ENCODE data around the gene MORN4.
"Not testable (repeated sequence)": the region's sequence is repeated elsewhere in the genome, so short reads cannot be mapped to it uniquely, and the experiment has no call there.

MORN4 gene

DNA sequence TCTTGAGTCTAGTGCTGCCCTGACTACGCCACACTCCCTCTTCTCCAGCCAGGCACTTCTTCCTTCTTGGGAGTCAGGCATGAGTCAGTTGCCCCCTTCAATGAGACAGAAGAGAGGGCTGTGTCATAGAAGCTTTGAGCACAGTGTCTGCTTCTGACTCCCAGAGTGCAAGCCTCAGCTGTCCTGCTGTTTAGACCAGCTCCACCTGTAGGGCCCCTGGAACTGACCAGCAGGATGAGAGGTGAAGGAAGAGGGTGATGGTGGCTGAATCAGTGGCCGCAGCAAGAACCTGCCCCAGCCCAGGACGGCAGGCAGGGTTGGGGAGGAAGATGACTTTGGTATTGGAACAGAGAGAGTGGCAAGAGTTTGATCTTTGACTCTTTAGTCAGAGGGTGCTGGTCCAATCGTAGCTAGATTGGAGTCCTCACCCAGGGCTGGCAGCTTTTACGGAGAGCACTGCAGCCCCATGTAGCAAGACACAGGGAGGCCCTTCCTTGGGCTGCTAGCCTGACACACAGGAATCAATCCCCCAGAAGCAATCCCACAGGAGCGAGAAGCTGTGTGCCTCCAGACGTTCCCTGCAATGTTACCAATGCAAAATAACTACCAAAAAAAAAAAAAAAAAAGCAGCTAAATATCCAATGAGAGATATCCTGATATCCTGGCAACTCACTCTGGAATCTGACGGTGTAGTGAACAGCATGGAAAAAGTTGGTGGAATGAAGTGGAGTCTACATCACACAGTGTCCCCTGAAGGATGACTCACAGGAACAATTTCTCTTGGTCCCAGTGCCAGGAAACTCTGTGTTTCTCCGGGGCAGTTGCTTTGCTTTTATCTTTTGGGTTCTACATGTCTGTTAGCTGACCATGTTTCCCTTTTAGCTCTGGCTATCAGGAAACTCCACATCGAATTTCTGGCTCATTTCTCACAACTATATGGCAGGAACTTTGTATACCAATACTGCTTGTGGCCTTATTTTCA lies 36.9 kb downstream of the MORN4 start:
- DNase-seq, result no peak

- no peak for DNase-seq
Observed at GRCh38 chr10:97593421-97593820, 39.9 kb downstream of the MORN4 start.

GRCh38 chr10:97590748-97591495 lies 42.4 kb downstream of the MORN4 start:
- no peak for DNase-seq

GRCh38 chr10:97590082-97590747 lies 43.1 kb downstream of the MORN4 start:
- DNase-seq, result peak; percentile 12

- no peak for DNase-seq
Observed at GRCh38 chr10:97589479-97589878, 43.8 kb downstream of the MORN4 start, which contains the start of gene C10orf62. C10orf62 (plus strand) TSS chr10:97589721; CDS start chr10:97589898, 177 bp downstream.

- no peak for DNase-seq
Observed at GRCh38 chr10:97587183-97587582, 46.1 kb downstream of the MORN4 start.

GRCh38 chr10:97585439-97585811 lies 47.9 kb downstream of the MORN4 start:
- no peak for DNase-seq

GRCh38 chr10:97584798-97585438 lies 48.4 kb downstream of the MORN4 start:
- no peak for DNase-seq

DNA sequence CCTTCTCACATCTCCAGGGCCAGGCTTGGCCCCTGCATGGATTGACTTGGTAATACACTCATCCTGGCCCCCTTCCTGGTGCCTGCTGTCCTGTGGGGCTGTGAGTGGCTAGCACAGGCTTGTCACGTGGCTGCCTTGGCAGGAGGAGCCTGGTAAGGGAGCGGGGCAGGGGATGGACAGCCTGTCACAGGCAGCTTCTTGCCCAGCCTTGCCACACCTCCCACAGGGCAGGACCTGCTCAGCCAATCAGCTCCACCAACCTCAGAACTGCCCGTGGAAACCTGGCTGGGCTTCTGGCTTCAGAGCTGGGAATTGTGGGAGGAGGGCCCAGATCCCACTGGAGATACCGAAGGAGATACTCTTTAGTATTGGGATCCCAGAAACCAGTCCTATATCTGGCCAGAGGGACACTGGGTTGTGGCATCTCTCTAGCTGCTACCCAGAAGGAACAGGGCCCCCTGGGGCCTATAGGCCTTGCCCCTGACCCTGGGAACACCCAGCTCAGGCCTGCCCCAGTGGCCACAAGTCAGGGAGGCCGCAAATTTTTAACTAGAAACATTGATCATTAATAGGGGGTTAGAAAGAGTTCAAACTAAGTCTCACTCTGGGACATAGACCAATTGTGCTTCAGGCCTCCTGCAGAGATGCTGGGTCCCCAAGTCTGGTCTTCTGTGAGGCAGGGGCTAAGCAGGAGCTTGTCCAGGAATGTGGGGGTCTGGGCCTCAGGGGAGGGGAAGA lies 49.1 kb downstream of the MORN4 start, which contains the start of gene HOGA1:
Gene HOGA1, plus strand, starts transcription at position 330 of the 738 bp plus-strand sequence. Its CDS starts 315 bp downstream, at position 645.
- no peak for DNase-seq

- DNase-seq, result no peak
Observed at GRCh38 chr10:97583476-97583875, 49.8 kb downstream of the MORN4 start.

DNA sequence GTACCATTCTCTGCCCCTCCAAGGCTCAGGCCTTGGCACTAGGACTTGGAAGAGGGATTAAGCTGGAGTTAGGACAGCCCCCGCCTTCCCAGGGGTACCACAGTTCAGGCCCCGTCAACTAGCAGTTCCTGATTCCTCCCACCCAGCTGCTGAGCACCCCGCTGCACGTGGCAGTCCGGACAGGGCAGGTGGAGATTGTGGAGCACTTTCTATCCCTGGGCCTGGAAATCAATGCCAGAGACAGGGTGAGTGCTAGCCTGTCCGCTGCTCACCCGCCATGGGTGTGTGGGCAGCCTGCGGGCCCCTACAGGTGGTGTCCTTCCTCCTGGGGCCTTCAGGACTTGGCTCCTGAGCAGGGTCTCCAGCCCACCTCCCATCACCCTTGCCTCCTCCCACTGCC lies 51.1 kb downstream of the MORN4 start:
- no peak for DNase-seq

DNA sequence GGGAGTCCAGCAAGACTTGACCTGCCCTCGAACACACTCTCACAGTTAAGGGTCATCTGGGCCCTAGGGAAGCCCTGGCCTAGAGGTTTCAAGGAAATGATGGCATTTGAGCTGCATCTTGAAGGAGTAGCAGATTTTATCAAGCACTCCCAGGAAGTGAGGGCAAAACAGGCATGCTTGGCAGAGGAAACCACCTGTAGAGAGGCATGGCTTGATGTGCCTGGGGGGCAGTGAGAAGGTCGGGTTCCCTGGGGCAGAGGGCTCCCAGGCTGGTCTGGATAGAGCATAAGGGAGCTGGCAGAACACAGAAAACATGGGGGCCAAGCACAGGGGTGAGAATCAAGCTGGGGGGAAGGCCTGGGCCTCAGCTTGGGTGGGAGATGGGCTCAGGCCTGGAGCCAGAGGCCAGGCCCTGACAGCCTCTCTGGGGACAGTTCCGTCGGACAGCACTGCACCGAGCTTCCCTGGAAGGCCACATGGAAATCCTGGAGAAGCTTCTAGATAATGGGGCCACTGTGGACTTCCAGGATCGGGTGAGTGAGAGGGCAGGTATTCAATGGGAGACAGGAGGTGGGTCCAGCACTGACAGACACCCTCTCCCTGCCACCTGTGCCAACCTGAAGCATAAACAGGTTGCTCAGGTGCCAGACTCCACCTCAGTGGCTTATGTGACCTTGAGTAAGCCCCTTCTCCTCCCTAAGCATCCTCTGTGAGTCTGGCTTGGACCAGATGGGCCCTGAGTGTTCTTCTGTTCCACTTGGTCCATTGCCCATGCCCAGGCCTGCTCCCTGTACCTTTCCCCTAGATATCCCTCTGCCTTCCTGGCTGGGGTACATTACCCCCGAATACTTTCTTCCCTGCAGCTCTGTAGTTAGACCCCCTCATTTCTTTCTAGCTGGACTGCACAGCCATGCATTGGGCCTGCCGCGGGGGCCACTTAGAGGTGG lies 52.6 kb downstream of the MORN4 start:
- no peak for DNase-seq

DNA sequence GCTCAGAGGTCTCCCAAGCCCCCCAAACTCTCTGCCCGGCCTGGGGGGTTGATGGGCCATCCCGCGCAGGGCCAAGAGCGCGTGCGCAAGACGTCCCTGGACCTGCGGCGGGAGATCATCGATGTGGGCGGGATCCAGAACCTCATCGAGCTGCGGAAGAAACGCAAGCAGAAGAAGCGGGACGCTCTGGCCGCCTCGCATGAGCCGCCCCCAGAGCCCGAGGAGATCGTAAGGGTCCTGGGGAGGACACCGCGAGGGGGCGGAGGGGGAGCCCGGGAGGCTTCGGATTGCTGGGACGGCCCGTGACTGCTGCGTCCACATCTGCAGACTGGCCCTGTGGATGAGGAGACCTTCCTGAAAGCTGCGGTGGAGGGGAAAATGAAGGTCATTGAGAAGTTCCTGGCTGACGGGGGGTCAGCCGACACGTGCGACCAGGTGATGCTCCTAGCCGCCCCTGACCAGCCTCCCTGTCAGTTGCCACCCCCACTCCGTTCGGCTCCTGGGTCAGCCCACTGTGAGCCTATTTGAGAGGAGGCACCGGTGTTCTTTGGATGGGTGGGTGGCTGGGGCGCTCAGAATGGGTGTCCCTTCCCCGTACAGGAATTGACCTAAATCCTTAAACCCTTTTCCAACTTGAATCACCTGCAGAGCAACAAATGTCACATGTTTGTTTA lies 55.0 kb downstream of the MORN4 start:
- no peak for DNase-seq

DNA sequence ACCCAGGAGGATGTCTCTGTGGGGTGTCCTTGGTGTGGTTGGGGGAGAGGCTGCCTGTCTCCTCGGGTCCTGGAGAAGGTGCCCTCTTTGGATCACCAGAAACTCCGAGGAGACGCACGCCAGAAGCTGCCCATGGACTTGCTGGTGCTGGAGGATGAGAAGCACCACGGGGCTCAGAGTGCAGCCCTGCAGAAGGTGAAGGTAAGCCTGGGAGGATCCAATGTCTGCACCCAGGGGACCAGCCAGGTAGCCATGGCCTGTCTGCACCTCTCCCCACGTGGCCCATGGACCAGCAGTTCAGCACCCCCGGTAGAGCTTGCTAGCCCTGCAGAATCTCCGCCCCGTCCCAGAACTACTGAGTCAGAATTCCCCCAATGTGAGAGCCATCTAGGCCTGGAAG lies 55.6 kb downstream of the MORN4 start:
- DNase-seq, result no peak

DNA sequence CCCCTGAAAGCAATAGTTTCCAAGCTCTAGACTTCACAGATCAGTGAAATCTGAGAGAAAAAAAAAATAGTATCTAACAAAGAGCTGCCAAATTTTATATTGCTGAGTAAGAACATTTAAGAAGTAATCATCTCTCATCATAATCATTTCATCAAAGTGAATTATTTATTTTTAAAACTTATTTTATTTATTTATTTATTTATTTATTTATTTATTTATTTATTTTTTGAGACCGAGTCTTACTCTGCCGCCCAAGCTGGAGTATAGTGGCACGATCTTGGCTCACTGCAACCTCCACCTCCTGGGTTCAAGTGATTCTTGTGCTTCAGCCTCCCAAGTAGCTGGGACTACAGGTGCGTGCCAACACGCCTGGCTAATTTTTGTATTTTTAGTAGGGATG lies 56.8 kb downstream of the MORN4 start:
- DNase-seq, result not testable (repeated sequence)

GRCh38 chr10:97575127-97575668 lies 58.1 kb downstream of the MORN4 start:
- no peak for DNase-seq

GRCh38 chr10:97574374-97575126 lies 58.8 kb downstream of the MORN4 start:
- no peak for DNase-seq

GRCh38 chr10:97573672-97574071 lies 59.6 kb downstream of the MORN4 start:
- no peak for DNase-seq

DNA sequence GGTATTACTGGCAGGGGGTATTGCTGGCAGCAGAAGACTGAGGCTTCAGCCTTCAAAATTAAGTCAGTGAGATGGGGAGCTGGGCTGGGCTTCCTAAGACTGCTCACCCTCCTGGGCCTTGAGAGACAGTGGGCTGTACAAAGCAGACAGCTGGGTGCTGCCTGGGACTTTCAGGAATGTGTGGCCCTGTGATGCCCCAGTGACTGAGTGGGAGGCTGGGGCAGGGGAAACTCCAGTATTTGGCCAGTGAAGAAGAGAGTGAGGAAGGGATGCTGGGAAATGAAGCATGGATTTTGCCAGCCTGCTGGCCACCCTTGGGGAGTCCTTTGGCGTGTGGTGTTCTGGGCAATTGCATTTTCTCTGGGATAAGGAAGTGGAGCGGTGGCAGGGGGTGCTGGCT lies 60.3 kb downstream of the MORN4 start:
- DNase-seq, result no peak
